PC-9 (cell line): ENCODE measurements around the gene IL1RL1. TPM values are rescaled to one million over a fixed set of nuclear protein-coding genes. Genes with fewer than 3 reads are reported as not detected.
"Not testable (repeated sequence)": the region's sequence is repeated elsewhere in the genome, so short reads cannot be mapped to it uniquely, and the experiment has no call there.

ENCODE experiments used
- BruUV-seq: library from RNA; stranded (reverse); fragments of 400-500 nt; replicated peaks from 2 replicates; lab custom pipeline; 2021; lab: Mats Ljungman, UMichigan
- CTCF ChIA-PET: fragments of 300-600 bp; sonication (Branson Sonifier 250); formaldehyde crosslinking; loops from one replicate; lab custom pipeline; 2022; ENCODE audit warnings: antibody characterized with exemption; lab: Charles Lee
- POLR2A ChIA-PET: fragments of 300-600 bp; sonication (Branson Sonifier 250); formaldehyde crosslinking; loops from one replicate; lab custom pipeline; 2022; ENCODE audit warnings: antibody characterized with exemption; ENCODE audit not compliant: unreplicated experiment; lab: Charles Lee
- DNase-seq, 2 experiments: peaks; one replicate each; pipeline versions ENCODE4 v3.0.0 to v3.0.0-alpha.2; 2015 to 2022; ENCODE audit warnings: mixed read lengths in 1 of 2
- H2AFZ ChIP-seq: fragments of 200-600 bp; sonication (generic); 2 replicates; pipeline ENCODE4 v1.8.1; 2017; ENCODE audit warnings: antibody characterized with exemption
- H3F3A ChIP-seq: fragments of 200-600 bp; sonication (generic); 2 replicates; pipeline ENCODE4 v1.8.1; 2017; ENCODE audit warnings: antibody characterized with exemption, mild to moderate bottlenecking, low read depth; ENCODE audit not compliant: insufficient read depth
- H3K27ac ChIP-seq: fragments of 200-600 bp; sonication (generic); 2 replicates; pipeline ENCODE4 v1.6.1; 2016; ENCODE audit warnings: mixed run types
- H3K27me3 ChIP-seq: fragments of 200-600 bp; sonication (generic); 2 replicates; pipeline ENCODE4 v1.6.1; 2016; ENCODE audit warnings: low read depth, mixed run types; ENCODE audit not compliant: insufficient read depth
- H3K36me3 ChIP-seq: fragments of 200-600 bp; sonication (generic); 2 replicates; pipeline ENCODE4 v1.6.1; 2016; ENCODE audit warnings: low read depth, mixed run types
- H3K4me1 ChIP-seq: fragments of 200-600 bp; sonication (generic); replicated peaks from 2 replicates; pipeline ENCODE4 v1.6.1; 2016; ENCODE audit warnings: mixed run types; ENCODE audit not compliant: insufficient read depth
- H3K4me2 ChIP-seq: fragments of 200-600 bp; sonication (generic); 2 replicates; pipeline ENCODE4 v1.6.1; 2017; ENCODE audit warnings: mixed run types
- H3K4me3 ChIP-seq: fragments of 200-600 bp; sonication (generic); 2 replicates; pipeline ENCODE4 v1.6.1; 2016; ENCODE audit warnings: mixed run types
- H3K79me2 ChIP-seq: fragments of 200-600 bp; sonication (generic); 2 replicates; pipeline ENCODE4 v1.6.1; 2017; ENCODE audit warnings: low read depth, mixed run types
- H3K9me2 ChIP-seq: fragments of 200-600 bp; sonication (generic); 2 replicates; pipeline ENCODE4 v1.8.1; 2017; ENCODE audit warnings: mild to moderate bottlenecking; ENCODE audit not compliant: insufficient read depth
- H3K9me3 ChIP-seq: fragments of 200-600 bp; sonication (generic); 2 replicates; pipeline ENCODE4 v1.8.1; 2016; ENCODE audit warnings: low read depth; ENCODE audit not compliant: insufficient read depth
- H4K20me1 ChIP-seq: fragments of 200-600 bp; sonication (generic); 2 replicates; pipeline ENCODE4 v1.8.1; 2017; ENCODE audit not compliant: insufficient read depth
- CTCF ChIP-seq: fragments of 200-600 bp; sonication (generic); conservative IDR thresholded peaks from 2 replicates; pipeline ENCODE4 v1.6.1; 2017; ENCODE audit warnings: mixed run types, antibody characterized with exemption, mild to moderate bottlenecking, moderate library complexity
- EZH2 ChIP-seq: fragments of 200-600 bp; sonication (generic); IDR thresholded peaks from 2 replicates; pipeline ENCODE4 v1.8.0; 2017; ENCODE audit warnings: antibody characterized with exemption, low read depth
- intact Hi-C: fragments of 100-400 bp; cut with micrococcal nuclease; formaldehyde crosslinking; loops from one replicate; pipeline ENCODE4 v1.10.0; 2022; ENCODE audit not compliant: unreplicated experiment
- total RNA-seq: library from RNA; stranded (reverse); gene quantifications from 2 replicates; pipeline ENCODE4 v1.2.3, GENCODE V29; 2021

Gene IL1RL1
- total RNA-seq, 1 experiment from 2014 or later: 1.7 TPM

- peaks cover 16% of the 10 kb centered on the region for H3F3A ChIP-seq
- peak overlapping the region; percentile 47; the same call in 1 of the 2 replicates for H3K4me2 ChIP-seq
- H3K9me3 ChIP-seq: peaks cover 14% of the 10 kb centered on the region
- H3K4me3 ChIP-seq: no peak overlapping the region
- no peak for DNase-seq
- H3K9me2 ChIP-seq: no peaks in the 10 kb centered on the region
- intact Hi-C loops: no loop called here
- no peaks in the 10 kb centered on the region for H3K36me3 ChIP-seq
- H3K4me1 ChIP-seq: peaks cover 48% of the 10 kb centered on the region
- CTCF ChIA-PET: no interaction called here
- TF ChIP-seq EZH2: no peak
- TF ChIP-seq CTCF: no peak
- no peaks in the 10 kb centered on the region for H3K79me2 ChIP-seq
- H3K27ac ChIP-seq: peak overlapping the region; percentile 78
- BruUV-seq: no TSS peak
- no peak overlapping the region for H2AFZ ChIP-seq
- no peaks in the 10 kb centered on the region for H4K20me1 ChIP-seq
- POLR2A ChIA-PET: no interaction called here
- H3K27me3 ChIP-seq: no peaks in the 10 kb centered on the region
Measured at GRCh38 chr2:102318437-102318836, 7.1 kb downstream of the IL1RL1 start.

- Histone ChIP-seq H3K9me2 (no peaks in the 10 kb centered on the region), H3F3A (peaks cover 10% of the 10 kb centered on the region), H3K36me3 (no peaks in the 10 kb centered on the region), H3K9me3 (peaks cover 10% of the 10 kb centered on the region), H3K27ac (no peak overlapping the region), H3K4me2 (no peak overlapping the region), H4K20me1 (no peaks in the 10 kb centered on the region), H3K27me3 (no peaks in the 10 kb centered on the region), H3K79me2 (no peaks in the 10 kb centered on the region), H3K4me3 (no peak overlapping the region), H3K4me1 (peaks cover 23% of the 10 kb centered on the region), H2AFZ (no peak overlapping the region)
- BruUV-seq: no TSS peak
- POLR2A ChIA-PET: no interaction called here
- intact Hi-C loops: no loop called here
- CTCF ChIA-PET: no interaction called here
- no peak for TF ChIP-seq CTCF
- no peak for TF ChIP-seq EZH2
- no peak for DNase-seq
Measured at GRCh38 chr2:102321941-102322719, 10.8 kb downstream of the IL1RL1 start.

GRCh38 chr2:102324914-102325313 is 13.6 kb downstream of the IL1RL1 start:
- H3K4me1 ChIP-seq, H3F3A ChIP-seq, H3K4me3 ChIP-seq, H3K9me2 ChIP-seq, intact Hi-C loops, H2AFZ ChIP-seq, H4K20me1 ChIP-seq, H3K9me3 ChIP-seq, H3K27me3 ChIP-seq, H3K79me2 ChIP-seq, DNase-seq, H3K36me3 ChIP-seq, CTCF ChIA-PET, BruUV-seq, POLR2A ChIA-PET, H3K27ac ChIP-seq, H3K4me2 ChIP-seq: not testable (repeated sequence)
